Hindlimb muscle (tissue), 1 donor: ENCODE measurements around the gene ASB3. TPM values are rescaled to one million over a fixed set of nuclear protein-coding genes. Genes with fewer than 3 reads are reported as not detected.
"Not testable (repeated sequence)": the region's sequence is repeated elsewhere in the genome, so short reads cannot be mapped to it uniquely, and the experiment has no call there.

ENCODE experiments used
- DNase-seq: peaks from one replicate; pipeline ENCODE4 v3.0.0-alpha.2; 2013
- polyA plus RNA-seq: library from polyadenylated mRNA; unstranded; fragments of 120-200 nt; gene quantifications from one replicate; pipeline ENCODE4 v1.2.1, GENCODE V29; 2013; ENCODE audit not compliant: insufficient read length

Gene ASB3
- polyA plus RNA-seq, 1 donor, result 11.3 TPM

GRCh38 chr2:53785366-53785765 is 1.4 kb downstream of the ASB3 start:
- no peak for DNase-seq

DNA sequence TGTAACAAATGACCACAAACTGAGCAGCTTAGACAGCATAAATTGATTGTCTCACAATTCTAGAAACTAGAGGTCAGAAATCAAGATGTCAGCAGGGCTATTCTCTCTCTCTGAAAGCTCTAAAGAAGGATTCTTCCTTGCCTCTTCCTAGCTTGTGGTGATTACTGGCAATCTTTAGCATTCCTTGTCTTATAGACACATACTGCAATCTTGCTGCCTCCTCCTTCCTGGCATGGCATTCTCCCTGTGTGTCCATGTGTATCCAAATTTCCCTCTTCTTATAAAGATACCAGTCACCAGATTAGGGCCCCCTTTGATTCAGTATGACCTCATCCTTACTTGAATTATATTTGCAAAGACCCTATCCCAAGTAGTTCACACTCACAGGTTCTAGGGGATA is 2.3 kb downstream of the ASB3 start:
- no peak for DNase-seq

GRCh38 chr2:53782676-53783075 is 4.1 kb downstream of the ASB3 start:
- DNase-seq, result no peak

DNA sequence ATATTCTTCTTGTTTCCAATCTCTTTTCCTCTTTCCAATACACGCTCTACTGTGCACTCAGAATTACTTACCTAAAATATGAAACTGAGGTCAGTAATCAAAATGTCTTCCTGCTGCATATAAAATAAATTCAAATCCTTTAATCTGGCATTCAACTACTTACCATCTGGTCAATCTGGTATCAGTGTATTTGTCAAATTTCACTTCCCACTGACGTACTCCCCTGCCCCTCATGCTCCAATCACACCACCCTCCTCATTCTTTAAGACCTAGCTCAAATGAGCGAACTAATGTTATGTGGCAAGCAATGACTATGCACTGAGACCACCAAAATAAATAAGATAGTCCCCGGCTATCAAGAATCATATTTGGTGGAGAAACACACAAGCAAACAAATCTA is 6.7 kb downstream of the ASB3 start:
- no peak for DNase-seq

DNA sequence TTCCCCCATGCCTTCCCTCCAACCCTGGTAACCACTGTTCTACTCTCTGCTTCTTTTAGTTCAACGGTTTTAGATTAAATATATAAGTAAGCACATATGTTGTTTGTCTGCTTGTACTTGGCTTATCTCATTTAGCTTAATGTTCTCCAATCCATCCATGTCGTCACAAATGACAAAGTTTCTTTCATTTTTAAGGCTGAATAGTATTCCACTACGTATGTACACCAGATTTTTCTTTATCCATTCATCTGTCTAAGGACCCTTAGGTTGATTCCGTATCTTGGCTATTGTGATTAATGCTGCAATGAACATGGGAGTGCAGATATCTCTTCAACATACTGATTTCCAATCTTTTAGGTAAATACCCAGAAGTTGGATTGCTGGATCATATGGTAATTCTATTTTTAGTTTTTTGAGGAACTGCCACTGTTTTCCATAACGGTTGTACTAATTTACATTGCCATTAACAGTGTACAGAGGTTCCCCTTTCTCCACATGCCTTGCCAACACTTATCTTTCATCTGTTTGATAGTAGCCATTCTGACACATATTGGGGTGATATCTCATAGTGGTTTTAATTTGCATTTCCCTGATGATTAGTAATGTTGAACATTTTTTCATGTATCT is 8.1 kb downstream of the ASB3 start:
- no peak for DNase-seq

GRCh38 chr2:53777134-53777533 is 9.6 kb downstream of the ASB3 start:
- DNase-seq, result no peak

- no peak for DNase-seq
Observed at GRCh38 chr2:53770264-53770663, 16.5 kb downstream of the ASB3 start.

- DNase-seq, result no peak
Observed at GRCh38 chr2:53769318-53769945, 17.3 kb downstream of the ASB3 start.

DNA sequence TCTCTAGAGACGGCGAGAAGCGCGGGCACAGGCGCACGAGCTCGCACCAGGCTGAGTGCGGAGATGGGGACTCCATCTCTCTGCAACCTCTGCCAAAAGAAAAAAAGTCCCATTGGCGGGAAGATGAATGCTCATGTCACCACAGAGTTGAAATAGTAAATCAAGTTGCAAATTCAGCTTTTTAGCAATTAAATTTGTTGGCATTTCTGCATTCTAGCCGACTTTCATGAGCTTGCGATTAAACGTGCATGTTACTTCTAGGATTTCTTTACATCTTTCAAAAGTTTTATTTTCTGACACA is 18.6 kb downstream of the ASB3 start:
- DNase-seq, result no peak

- DNase-seq, result peak; percentile 86
Observed at GRCh38 chr2:53767405-53768241, 19.1 kb downstream of the ASB3 start, which contains the start of gene CHAC2. CHAC2 (plus strand) TSS chr2:53767804; CDS start chr2:53767887, 83 bp downstream.

- no peak for DNase-seq
Observed at GRCh38 chr2:53765767-53766166, 21.0 kb downstream of the ASB3 start.

DNA sequence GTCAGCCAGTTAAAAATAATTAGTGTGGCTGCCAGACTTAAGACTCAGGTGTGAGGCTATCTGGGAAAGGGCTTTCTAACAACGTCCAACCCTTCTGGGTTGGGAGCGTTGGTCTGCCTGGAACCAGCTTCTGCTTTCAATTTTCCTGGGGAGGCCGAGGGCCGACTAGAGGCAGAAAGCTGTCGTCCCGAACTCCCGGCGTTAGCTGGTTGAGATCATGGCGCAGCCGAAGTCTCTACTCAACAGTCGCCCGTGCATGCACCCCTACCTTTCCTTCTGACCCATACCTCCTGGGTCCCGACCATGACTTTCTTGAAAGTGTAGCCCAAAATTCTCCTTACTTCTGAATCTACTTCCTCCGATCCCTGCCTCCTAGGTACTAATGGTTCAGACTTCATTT is 29.5 kb downstream of the ASB3 start:
- DNase-seq, result not testable (repeated sequence)

DNA sequence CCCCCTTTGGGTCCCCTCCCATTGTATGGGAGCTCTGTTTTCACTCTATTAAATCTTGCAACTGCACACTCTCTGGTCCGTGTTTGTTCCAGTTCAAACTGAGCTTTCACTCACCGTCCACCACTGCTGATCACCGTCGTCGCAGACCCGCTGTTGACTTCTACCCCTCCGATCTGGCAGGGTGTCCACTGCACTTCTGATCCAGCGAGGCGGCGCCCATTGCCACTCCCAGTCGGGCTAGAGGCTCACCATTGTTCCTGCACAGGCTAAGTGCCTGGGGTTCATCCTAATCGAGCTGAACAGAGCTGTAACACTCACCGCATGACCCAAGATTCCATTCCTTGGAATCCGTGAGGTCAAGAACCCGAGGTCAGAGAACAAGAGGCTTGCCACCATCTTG is 30.1 kb downstream of the ASB3 start:
- no peak for DNase-seq

- no peak for DNase-seq
Observed at GRCh38 chr2:53755121-53755520, 31.6 kb downstream of the ASB3 start.

- no peak for DNase-seq
Observed at GRCh38 chr2:53753041-53753440, 33.7 kb downstream of the ASB3 start.

GRCh38 chr2:53752385-53752784 is 34.4 kb downstream of the ASB3 start:
- DNase-seq, result no peak

- DNase-seq, result no peak
Observed at GRCh38 chr2:53751728-53752127, 35.0 kb downstream of the ASB3 start.

- peak; percentile 20 for DNase-seq
Observed at GRCh38 chr2:53750041-53750768, 36.5 kb downstream of the ASB3 start.

- DNase-seq, result no peak
Observed at GRCh38 chr2:53744395-53745065, 42.2 kb downstream of the ASB3 start.

GRCh38 chr2:53740170-53740569 is 46.6 kb downstream of the ASB3 start:
- no peak for DNase-seq

- no peak for DNase-seq
Observed at GRCh38 chr2:53739032-53739431, 47.7 kb downstream of the ASB3 start.

DNA sequence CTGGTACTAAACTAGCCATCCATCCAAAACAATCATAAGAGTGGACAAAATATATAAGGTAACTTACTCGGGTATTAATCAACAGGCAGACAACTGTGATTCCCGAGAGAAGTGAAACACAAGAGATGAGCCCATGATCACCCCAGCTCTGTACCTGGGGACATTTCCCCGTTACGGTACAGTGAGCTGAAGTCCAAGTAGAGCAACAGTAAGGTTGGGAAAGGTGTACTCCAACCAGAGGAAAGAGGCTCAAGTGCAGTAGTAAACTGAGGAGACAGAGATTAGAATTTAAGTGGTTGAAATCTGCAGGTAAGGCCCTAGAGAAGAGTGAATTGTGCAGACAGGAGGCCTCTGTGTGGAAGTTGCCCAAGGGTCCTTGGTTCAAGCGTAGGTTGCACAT is 49.7 kb downstream of the ASB3 start:
- no peak for DNase-seq
